HG03571 (cell line): Measurements from ENCODE around the gene NBAS.
"Not testable (repeated sequence)": the region's sequence is repeated elsewhere in the genome, so short reads cannot be mapped to it uniquely, and the experiment has no call there.

ENCODE experiments used
- ATAC-seq: cut with Tn5 transposase; IDR thresholded peaks from one replicate; pipeline ENCODE4 v1.9.1; 2021; ENCODE audit not compliant: unreplicated experiment

The NBAS gene

DNA sequence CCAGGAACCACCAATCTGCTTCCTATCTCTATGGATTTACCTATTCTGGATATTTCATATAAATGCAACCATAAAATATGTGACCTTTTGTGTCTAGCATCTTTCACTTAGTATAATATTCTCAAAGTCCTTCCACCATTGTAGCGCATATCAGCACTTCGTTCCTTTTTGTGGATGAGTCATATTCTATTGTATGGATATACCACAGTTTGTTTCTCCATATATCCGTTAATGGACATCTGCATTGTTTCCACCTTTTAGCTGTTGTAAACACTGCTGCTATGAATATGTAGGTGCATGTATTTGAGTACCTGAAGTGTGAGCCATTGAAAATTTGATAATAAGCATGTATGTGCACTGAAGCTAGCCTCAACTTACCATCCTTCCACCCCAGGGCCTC lies 80.1 kb downstream of the NBAS start:
- no peak for ATAC-seq

DNA sequence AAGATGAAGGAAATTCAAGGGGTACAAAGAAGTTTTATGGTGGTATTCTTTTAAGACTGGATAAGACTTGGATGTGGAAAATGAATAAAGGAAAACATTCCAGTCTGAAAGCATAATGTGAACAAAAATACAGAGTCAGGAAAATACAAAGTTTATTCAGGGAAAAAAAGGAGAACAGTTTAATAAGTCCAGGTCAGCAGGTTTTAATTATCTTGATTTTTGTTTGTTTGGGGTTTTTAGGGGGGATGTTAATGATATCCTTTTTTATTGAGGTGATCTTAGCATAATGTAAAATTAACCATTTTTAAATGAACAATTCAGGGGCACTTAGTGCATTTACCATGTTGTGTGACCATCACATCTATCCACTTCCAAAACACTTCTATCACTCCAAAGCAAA lies 80.6 kb downstream of the NBAS start:
- no peak for ATAC-seq

DNA sequence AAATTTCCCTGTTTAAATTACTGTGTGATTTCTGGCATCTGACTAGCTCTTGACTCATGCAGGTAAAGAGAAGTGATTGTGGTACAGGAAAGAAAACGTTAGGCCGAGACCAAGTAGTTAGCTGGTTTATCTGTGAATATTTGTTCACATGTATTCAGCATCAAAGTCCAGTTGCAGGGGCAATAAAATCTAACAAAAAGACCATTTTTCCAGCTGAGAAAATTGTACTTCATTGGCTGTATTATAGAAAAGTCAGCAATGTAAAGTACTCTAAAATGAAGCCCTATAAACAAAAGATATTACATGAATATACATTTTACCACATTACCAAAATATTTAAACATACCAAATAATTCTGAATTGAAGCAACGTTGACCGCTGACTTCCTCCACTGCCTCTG lies 88.3 kb downstream of the NBAS start:
- no peak for ATAC-seq

DNA sequence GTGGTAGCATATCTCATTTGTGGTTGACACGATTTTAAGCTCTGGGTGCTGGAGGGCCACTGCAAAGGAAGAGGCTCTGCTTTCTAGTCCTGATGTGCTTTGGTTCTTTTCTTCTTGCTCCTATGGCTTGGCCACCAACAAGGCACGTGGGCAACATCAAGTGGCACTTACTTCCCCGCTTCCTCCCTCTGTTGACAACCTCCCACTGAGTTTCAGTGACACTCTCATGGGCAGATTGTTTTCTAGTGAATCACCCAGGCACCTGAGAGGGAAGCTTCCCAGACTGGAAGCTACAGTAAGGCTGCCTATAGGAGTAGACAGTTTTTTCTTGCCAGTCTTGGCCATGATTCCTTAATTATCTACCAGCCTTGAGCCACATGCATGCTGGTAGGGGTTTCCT lies 89.0 kb downstream of the NBAS start:
- no peak for ATAC-seq

DNA sequence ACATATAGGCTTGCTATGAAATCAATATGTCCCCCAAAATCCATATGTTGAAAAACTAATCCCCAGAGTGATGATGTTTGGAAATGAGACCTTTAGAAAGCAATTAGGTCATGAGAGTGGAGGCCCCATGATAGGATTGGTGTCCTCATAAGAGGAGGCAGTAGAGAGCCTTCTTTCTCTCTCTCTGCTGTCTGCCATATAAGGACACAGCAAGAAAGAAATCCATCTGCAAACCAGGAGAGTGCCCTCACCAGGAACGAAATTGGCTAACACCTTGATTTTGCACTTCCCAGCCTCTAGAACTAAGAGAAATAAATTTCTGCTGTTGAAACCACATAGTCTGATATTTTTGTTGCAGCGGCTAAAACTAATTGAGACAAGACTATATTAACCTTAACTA lies 89.5 kb downstream of the NBAS start:
- ATAC-seq = no peak

DNA sequence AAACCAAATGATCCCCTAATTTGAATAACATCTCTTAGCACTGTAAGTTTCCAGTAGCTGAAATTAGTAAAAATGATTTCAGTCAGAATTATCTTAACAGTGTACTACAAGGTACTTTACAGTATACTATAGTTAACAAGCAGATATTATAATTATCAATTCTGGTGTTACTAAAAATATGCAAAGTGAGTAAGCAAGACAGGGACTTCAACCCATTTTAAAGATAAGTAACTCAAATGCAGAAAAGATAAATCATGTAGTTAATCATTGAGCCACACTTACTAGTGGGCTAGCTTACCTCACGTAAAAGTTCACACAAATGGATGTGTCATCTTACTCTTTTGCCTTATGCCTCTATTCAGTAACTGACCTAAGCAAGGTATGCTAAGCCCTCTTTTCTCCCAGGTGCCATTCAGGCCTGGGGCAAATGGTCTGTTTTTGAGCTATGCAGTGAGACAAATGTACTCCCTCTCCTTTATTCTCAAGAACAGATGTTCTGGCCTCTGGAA lies 101.0 kb downstream of the NBAS start:
- no peak for ATAC-seq

DNA sequence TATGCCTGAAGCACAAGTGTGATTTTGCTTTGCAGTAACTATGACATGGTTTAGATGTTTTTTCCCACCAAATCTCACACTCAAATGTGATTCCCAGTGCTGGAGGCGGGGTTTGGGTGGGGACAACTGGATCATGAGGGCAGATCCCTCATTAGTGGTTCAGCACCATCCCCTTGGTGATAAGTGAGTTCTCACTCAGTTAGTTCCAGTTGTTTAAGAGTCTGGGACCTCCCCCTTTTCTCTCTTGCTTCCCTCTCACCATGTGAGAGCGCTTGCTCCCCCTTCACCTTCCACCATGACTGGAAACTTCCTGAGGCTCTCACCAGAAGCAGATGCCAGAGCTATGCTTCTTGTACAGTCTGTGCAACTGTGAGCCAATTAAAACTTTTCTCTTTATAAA lies 102.9 kb downstream of the NBAS start:
- no peak for ATAC-seq

DNA sequence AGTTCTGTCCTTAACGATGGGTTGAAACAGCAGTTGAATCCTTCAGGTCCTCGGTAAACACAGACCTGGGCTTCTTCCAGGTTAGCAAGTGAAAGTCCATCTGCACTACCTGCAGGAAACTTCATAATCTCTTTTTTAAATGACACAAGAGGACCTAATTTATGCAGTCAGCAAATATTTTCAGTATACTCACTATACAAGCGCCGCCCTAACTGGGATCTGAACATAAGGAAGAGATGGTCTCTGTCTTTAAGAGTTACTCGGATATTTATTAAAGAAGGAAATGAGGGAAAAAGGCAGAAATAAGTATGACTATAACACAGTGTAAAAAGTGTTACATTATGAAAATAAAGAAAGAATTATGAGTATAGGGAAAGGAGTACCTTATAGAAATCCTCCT lies 103.3 kb downstream of the NBAS start:
- no peak for ATAC-seq

DNA sequence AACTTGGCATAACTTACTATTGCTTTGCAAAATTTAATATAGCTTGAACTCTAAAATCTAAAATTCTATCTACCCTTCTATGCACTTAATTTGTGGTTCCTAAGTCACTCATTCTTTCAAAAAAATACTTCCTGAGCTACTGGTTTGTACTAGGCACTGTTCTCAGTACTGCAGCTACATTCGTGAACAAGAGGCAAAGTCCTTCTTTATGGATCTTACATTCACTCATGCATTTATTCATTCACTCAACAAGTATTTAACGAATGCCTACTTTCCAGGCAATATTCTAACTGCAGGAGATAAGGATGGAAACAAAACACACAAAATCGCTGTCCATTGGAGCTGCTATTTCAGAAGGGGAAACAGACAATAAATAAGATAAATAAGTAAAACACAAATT lies 104.8 kb downstream of the NBAS start:
- no peak for ATAC-seq

DNA sequence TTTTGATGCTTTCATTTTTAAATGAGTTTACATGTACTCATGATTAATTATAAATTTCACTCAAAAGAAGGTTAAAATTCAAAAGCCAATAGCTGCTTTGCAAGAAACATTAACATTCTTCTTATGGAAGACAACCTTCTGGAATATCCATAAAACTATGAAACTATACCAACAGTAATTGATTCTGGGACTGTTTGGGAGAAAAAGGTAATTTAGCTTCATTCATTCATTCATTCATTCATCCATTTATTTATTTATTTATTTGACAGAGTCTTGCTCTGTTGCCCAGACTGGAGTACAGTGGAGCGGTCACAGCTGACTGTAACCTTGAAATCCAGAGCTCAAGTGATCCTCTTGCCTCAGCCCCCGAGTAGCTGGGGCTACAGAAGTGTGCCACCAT lies 110.3 kb downstream of the NBAS start:
- no peak for ATAC-seq

DNA sequence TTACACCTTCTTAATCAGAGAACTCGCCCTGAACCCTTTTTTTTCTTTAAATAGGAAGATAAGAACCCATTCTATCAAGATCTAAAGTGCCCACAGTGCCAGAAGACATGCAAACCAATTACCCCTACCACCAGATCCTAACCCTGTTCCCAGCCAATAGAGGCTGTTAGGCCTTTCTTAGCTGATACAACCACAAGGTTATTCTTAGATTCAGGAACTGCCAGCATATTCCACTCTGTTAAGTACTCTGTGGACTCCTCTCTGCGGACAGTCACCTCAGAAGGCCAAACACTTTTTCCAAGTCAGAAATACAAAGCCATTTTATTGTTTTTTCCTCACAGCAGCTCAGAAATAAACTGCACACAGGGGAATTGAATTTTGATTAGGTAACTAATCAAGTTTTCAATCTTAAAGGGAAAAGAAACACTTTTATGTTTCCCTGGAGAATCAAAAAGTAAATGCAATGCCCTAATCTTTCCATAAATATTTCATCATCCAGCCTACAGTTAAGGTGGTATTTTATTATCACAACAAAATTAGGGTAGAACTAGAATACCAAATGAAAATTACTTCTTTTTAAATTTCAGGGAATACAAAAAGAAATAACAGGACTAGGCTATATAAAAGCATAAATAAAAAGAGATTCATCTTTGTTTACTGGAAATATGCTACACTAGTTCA lies 111.4 kb downstream of the NBAS start:
- ATAC-seq = no peak

DNA sequence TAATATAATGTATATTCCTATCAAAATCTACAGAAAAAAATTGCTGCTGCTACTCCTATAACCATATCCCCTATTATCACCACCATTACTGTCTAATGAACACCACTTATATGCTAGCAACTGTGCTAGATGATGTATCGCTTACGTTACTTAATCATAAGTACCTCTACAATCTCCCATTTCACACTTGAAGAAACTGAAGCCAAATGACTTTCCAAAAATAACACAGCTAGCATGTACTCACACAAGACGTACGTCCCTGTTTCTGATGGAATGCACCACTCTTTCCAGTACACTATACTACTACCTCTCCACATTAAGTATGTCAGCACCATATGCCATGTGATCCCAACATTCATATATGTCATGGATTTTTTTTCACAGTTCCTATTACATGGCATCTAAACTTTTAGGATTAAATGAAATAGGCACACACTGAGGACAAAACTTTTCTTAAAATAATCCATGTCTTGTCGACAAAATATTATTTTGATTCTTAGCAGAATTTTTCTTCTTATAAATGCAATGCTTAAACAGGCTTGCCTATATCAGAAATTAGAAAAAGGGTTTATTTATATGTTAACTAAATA lies 112.8 kb downstream of the NBAS start:
- no peak for ATAC-seq

DNA sequence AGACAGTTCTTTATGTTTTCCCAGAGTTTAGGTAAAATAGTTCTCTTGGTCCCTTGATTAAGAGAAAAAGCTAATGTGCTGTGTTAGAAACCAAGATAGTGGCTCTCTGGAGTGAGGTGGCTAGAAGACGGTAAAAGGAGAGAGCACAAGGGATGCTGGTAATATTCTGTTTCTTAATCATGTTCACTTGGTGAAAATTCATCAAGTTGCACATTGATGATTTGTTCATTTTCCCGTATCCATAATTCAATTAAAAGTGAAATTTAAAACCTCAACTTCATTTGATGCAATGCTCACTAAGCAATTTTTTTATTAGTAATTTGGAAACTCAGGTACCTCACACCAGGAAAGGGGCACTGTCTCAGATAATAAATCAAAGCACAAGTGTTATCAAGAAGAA lies 113.8 kb downstream of the NBAS start:
- ATAC-seq = no peak

DNA sequence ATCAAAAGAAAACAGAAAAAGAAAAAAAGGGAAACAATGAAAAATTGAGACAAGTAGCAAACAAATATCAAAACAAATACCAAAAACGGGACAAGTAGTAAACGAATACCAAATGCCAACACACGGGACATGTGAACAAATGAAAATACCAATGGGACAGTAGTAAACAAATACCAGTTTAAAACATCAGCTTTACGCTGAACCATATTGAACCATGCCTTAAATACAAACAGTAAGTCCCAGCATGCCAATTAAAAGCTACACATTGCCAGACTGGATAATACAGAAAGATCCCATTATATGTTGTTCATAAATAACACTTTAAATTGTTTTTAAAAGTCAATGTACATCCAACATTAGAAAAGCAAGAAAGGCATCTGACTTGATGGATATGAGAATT lies 114.2 kb downstream of the NBAS start:
- no peak for ATAC-seq

DNA sequence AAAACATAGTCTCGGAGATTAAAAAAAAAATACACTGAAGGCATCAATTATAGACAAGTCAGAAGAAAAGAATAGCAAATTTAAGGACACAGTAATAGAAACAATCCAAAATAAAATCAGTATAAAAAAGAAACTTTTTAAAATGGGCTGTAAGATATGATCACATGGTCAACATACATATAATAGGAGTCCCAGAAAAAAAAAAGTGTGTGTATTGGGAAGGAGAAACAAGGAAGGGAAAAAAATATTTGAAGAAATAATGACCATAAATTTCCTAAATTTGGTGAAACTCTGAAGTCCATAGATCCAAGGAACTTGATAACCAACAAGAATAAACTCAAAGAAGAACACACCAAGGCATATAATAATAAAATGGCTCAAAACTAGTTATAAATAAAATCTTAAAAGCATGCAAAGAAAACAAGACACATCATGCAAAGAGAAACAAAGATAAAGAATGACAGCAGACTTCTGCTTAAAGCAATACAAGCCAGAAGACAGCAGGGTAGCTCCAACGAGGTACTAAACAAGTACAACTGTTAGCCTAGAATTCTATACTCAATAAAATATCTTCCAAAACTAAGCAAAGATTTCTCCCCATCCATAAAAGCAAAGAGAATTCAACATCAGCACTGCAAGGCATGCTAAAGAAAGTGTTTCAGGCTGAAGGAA lies 115.1 kb downstream of the NBAS start:
- no peak for ATAC-seq

DNA sequence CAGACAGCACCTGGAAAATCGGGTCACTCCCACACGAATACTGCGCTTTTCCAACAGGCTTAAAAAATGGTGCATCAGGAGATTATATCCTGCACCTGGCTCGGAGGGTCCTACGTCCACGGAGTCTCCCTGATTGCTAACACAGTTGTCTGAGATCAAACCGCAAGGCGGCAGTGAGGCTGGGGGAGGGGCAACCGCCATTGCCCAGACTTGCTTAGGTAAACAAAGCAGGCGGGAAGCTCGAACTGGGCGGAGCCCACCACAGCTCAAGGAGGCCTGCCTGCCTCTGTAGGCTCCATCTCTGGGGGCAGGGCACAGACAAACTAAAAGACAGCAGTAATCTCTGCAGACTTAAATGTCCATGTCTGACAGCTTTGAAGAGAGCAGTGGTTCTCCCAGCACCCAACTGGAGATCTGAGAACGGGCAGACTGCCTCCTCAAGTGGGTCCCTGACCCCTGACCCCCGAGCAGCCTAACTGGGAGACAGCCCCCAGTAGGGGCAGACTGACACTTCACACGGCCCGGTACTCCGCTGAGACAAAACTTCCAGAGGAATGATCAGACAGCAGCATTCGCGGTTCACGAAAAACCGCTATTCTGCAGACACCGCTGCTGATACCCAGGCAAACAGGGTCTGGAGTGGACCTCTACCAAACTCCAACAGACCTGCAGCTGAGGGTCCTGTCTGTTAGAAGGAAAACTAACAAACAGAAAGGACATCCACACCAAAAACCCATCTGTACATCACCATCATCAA lies 121.2 kb downstream of the NBAS start:
- not testable (repeated sequence) for ATAC-seq

DNA sequence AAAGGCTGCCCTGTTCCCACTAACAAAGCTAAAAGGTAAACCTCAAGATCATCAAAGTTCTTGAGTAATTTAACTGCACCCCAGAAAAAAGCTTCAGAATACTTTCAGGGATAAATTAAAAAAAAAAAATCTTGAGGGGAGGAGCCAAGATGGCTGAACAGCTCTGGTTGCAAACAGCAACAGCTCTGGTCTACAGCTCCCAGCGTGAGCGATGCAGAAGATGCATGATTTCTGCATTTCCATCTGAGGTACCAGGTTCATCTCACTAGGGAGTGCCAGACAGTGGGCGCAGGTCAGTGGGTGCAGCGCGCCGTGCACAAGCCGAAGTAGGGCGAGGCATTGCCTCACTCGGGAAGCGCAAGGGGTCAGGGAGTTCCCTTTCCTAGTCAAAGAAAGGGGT lies 121.8 kb downstream of the NBAS start:
- not testable (repeated sequence) for ATAC-seq

DNA sequence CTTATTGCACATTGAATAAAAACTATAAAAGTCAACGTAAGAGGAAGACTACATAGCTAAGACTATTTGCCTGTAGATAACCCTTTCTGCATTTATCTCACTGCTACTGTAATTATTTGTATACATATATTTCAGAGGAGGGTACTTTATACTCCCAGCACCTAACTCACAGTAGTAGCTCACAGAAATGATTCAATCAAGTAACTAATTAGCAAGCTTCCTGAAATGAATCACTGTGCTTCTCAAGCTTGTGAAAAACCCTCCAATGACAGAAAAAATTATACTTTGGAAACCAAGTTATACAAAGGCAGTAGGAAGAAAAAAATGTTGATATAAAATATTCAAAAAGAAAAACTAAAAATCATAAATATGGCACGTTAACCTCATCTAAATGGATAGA lies 124.9 kb downstream of the NBAS start:
- ATAC-seq = no peak

DNA sequence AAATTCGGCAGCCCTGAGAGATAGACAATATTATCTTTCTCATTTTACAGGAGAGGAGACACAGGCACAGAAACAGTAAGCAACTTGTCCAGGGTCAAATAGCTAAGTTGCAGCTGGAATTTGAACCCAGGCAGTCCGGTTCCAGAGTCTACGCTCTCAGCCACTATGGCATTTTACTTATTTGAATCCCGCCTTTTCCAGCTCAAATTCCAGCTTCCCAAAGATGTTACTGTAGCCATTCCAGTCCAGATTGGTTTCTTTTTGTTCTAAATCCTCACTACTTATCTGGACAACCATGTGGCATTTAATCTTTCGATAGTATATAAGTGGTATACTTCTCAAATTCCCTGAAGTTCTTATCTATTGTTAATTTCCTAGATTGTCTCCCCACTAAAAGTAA lies 125.7 kb downstream of the NBAS start:
- ATAC-seq = no peak

DNA sequence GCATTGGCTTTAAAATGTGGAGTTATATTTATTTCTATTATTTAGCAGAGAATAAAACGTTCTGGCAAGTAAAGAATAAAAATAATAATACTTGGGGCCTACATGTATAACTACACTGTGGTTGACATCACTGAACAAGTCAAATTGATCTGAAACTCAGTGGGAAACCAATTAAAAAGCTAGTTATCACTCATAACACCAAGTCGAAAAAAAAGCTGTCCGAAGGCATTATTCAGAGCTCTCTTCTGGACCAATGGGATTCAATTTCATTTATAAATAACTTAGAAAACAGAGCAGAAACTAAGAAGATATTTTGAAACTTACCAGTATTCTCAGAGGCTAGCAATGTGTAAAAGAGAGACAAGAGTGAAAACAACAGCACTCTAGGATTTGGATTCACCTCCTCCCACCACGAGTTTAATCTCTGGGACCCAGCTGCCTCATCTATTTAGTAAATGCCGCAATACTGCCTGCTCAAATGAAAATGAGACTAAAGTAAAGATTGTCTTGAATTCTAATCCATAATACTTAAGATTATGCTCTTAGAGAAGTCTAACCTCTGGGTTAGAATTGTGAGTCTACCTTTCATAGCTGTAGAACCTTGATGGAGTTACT lies 128.4 kb downstream of the NBAS start:
- ATAC-seq = no peak

DNA sequence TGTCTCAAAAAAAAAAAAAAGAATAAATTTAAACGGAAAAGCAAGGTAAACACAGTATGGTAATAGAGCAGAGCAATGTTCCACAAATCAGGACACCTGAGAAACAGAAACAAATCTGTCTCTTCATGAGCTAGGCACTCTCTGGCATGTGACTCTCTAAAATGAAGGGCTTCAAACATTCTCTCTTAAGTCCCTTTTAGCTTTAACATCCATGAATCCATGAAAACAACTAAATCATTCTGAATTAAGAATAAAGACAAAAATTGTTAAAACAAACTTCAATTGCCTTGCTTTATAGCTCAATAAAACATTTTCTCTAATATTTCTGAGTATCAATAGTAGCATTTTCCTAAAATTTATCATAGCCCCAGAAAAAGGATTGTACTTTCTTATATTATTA lies 132.1 kb downstream of the NBAS start:
- no peak for ATAC-seq
